GM18526 (cell line): ENCODE measurements around the gene CLEC4A.

Experiments used
- POLR2A ChIP-seq: IDR thresholded peaks from 3 replicates; pipeline ENCODE4 v1.6.1; 2011; ENCODE audit not compliant: insufficient read length; ENCODE audit errors: extremely low read depth

CLEC4A gene

DNA sequence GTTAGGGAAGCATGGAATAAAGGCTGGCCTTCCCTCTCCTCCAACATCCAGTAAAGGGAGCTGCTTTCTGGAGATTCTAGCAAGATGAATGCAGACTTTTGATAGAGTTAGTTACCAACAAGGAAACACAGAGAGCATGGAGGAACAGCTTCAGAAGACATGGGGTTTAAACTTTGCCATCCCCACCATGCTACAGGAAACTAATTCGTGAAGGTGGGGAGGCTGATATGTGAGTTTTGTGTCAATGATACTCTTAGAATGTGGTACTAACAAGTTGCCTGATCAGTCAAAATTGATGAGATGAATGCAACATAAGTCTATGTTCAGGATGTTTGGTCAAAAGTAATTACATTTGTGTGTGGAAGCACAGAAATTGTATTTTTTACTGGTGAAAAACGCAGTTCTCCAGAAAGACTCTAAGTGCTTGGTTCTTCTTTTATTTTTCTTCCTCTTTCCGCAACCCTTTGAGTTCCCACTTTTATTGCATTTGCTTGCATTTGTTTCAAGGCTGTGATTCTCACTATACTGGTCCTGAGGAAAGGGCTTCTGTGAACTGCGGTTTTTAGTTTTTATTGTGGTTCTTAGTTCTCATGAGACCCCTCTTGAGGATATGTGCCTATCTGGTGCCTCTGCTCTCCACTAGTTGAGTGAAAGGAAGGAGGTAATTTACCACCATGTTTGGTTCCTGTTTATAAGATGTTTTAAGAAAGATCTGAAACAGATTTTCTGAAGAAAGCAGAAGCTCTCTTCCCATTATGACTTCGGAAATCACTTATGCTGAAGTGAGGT lies at the start of gene CLEC4A:
Gene CLEC4A, plus strand, starts transcription at position 494 of the 789 bp plus-strand sequence. Its CDS starts 262 bp downstream, at position 756.
- TF ChIP-seq POLR2A, result no peak

GRCh38 chr12:8075935-8076334 lies 47.5 kb upstream of the CLEC4A start:
- TF ChIP-seq POLR2A, result no peak

GRCh38 chr12:8076366-8076765 lies 47.1 kb upstream of the CLEC4A start:
- TF ChIP-seq POLR2A, result no peak

DNA sequence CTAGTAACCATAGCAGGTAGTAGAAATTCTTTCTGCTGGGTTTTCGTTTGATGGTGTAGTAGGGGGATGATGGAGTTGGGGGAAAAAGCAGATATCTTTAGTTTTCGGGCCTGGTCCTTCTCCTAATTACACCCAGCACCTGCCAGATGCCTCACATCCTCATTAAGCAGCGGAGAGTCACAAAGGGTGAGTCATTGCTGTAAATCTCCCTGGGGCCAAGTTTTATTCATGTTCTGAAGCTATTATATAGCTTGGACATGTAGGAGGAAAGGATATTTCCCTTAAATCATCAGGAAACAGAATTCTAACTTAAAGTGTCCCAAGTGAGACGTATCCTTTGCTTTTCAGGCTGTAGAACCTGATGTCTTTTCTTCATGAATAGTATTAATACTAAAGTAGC lies 46.2 kb upstream of the CLEC4A start:
- no peak for TF ChIP-seq POLR2A

- no peak for TF ChIP-seq POLR2A
Measured at GRCh38 chr12:8078398-8078797, 45.0 kb upstream of the CLEC4A start.

GRCh38 chr12:8078916-8079315 lies 44.5 kb upstream of the CLEC4A start:
- TF ChIP-seq POLR2A, result no peak

- TF ChIP-seq POLR2A, result no peak
Measured at GRCh38 chr12:8080120-8080519, 43.3 kb upstream of the CLEC4A start.

- TF ChIP-seq POLR2A, result no peak
Measured at GRCh38 chr12:8081251-8081920, 42.0 kb upstream of the CLEC4A start.

DNA sequence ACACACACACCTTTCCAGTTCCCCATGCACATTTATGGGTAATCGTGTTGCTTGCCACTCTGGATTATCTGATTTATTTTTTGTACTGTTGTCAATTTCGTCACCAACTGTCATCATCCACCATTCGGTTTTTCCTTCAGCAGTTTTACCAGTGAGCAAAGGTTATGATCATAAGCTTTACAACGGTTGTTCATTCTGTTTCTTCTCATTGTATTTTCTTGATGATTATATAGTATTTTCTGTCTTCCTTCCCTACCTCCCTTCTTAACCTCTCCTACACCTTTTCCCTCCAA lies 40.7 kb upstream of the CLEC4A start:
- TF ChIP-seq POLR2A, result no peak

DNA sequence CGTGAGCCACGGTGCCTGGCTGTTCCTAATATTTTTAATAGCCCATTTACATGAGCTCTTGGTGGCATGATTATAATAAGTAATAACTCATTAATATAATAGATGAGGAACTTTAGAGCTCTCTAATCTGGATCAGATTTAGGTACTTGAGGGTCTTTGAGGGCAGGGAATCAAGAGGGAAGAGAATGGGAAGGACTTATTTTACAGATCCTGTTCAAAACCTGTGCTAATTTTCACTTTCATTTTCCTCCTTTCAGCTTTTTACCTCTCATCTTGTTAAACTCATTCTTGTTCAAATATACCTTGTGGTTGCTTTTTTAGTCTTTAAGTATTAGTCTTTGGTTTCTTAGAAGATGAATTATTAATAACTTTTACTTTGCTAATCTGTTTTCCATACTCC lies 35.8 kb upstream of the CLEC4A start:
- TF ChIP-seq POLR2A, result no peak

- TF ChIP-seq POLR2A, result no peak
Measured at GRCh38 chr12:8088574-8088973, 34.8 kb upstream of the CLEC4A start.

GRCh38 chr12:8089716-8090115 lies 33.7 kb upstream of the CLEC4A start:
- TF ChIP-seq POLR2A, result no peak

DNA sequence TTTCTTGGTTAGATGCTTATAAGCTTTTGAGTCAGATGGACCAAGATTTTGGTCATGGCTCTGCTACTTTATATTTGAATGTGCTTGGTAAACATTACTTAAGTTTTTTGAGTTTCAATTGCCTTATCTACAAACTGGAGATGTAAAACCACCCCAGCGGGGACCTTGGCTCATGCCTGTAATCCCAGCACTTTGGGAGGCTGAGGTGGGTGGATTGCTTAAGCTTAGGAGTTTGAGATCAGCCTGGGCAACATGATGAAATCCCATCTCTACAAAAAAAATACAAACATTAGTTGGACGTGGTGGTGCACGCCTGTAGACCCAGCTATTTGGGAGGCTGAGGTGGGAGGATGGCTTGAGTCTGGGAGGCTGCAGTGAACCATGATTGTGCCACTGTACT lies 30.1 kb upstream of the CLEC4A start:
- TF ChIP-seq POLR2A, result no peak

- TF ChIP-seq POLR2A, result no peak
Measured at GRCh38 chr12:8096281-8096915, 27.0 kb upstream of the CLEC4A start.

DNA sequence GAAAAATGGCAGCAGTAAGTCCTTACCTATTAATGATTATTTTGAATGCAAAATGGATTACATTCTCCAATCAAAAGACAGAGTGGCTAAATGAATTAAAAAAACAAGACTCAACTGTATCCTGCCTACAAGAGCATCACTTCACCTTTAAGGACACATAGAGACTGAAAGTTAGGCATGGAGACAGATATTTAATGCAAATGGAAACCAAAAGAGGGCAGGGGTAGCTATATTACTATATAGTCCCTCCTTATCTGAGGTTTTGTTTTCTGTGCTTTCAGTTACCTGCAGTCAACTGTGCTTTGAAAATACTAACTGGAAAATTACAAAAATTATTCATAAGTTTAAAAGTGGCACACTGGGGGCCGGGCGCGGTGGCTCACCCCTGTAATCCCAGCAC lies 24.2 kb upstream of the CLEC4A start:
- no peak for TF ChIP-seq POLR2A

DNA sequence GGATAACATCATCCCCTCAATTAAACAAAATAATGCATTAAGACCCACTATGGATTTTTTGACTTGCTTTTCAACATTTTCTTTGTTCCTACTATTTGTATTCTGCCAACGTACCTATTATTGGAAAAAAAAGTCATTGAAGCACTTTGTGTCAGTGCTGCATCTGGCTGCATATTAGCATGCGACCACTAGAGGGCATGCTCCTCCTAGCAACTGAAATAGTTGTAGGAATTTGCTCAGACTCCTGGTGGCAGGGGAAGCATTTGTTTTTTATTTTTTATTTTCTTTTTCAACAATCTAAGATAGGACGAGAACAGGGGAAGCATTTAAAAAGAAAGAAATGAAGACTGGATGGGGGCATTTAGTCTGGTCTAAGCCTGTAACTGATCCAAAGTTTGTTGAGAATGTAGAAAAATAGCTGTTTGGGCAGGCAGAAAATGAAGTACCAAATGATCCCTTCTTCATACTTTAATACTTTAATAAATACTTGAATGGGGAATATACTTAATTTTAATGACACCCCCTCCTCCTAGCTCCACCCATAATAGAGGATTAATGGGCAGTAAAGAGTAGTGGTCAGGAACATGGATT lies 14.5 kb upstream of the CLEC4A start:
- TF ChIP-seq POLR2A, result no peak

DNA sequence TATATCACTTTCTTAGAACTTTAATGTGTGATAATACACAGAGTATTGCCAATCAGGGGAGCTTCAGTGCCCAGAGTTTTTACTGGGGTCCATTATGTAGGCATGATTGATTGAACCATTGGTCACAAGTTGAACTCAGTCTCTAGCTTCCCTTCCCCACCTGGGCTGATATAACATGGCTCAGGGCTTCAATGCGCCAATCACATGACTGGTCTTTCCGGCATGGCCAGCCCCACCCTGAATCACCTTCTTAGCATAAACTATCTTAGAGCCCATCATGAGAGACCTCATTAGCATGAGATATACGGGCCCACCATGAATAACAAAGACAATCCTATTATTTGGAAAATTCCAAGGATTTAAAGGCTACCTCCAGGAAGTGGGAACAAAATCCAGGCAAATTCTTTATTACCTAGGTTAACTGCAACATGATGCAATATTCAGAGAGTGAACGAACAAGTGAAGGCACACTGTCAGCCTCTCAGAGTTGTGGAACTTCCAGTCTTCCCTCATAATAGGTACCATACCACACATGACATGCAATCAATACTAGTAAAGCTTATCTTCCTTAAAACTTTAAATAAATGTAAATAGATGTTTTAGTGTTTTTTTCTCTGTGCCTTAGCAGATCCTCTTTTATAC lies 3.2 kb upstream of the CLEC4A start:
- no peak for TF ChIP-seq POLR2A
